Inflammatory macrophage treated with lipopolysaccharide for 1 hour (primary cell): ENCODE data around the gene HIF1AN.
"Not testable (repeated sequence)": the region's sequence is repeated elsewhere in the genome, so short reads cannot be mapped to it uniquely, and the experiment has no call there.

Source experiments
- DNase-seq, 2 donors: peaks; one replicate each; pipeline ENCODE4 v3.0.0-alpha.2; 2020 to 2022

HIF1AN gene

DNA sequence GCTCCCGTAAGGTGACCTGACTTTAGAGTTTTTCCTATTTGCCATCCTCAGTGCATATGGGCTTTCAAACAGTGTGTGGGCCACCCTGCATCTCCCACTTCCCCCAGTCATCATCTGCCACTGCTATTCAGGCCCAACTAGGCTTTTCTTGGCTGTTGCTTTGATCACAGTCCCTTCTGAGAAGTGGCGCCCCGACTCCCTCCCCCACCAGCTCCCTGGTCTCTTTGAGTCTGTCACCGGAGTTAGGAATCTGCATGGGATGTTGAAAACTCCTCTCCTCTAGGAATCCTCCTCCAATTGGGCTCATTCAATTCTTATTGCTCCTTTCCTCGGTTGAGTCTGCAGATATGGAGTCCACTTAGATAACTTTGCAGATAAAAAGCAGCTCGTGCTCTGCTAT is 32.1 kb downstream of the HIF1AN start:
- DNase-seq: no peak

DNA sequence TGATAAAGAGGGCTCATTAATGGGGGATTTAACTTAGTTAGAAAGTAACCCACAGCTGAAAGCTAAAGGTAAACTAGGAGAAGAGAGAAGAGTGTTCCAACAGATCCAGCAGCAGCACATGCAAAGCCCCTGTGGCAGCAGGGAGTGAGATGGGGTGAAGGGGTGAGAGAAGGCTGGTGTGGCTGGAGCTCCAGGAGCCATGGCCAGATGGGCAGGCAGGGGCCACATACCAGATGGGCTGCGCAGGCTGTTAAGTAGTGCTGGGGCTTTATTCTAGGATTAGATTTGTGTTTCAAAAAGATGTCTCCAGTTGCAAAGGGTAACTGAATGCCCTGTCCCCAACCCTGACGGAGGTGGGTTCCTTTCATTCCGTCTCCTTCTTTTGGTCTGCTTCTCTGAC is 33.2 kb downstream of the HIF1AN start:
- no peak for DNase-seq

DNA sequence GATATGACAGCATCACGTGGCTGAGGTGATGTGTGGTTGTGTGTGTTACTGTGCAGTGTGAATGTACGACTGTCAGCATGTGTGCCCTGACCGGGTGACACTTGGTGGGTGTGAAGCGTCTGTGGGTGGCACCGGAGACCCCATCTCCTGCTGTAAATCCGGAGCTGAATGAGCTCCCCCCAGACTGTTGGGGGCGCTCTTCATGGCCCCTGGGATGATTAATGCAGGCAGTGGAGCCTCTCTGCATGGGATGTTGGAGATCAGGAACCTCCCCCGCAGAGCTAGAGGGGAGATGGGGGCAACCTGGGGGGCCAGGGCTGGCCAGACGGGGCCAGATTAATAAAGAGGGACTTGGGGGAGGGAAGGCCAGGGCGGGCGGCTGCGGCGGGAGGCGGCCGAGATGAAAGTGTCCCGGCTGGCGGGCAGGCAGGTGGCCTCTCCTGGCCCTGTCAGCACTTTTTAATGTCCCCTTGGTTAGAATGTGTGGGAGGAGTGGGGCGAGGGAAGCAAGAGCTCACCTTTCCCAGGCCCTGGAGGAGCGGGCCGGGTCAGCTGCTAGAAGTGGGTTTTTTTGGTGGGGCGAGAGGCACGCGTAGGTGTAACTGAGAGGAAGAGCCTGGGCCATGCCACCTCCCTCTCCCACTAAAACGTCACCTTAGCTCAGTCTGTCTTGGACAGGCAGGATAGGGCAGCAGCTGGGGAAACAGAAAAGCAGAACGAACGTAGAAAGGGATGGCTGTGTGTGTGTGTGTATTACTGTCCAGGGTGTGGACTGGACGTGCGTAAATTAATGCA is 34.1 kb downstream of the HIF1AN start:
- DNase-seq: peak in 1 of 2 donors; percentile 1

DNA sequence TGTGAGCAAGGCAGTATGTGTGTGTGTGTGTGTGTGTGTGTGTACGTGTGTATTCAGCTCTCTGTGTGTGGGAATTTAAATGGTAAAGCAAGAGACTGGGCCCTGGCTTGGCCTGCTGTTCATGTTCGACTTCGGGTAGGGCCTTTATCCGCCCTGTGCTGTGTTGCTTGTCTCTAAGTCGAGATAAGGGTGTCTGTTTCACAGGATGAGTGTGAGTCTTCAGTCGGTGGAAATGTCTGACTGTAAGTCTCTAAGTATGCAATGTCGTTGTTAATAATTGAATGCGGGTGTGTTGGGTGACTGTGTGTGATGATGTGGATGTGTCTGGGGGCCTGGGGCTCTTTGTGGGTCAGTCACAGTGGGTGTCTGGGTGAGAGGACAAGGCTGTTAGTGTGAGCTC is 34.8 kb downstream of the HIF1AN start:
- DNase-seq: no peak

DNA sequence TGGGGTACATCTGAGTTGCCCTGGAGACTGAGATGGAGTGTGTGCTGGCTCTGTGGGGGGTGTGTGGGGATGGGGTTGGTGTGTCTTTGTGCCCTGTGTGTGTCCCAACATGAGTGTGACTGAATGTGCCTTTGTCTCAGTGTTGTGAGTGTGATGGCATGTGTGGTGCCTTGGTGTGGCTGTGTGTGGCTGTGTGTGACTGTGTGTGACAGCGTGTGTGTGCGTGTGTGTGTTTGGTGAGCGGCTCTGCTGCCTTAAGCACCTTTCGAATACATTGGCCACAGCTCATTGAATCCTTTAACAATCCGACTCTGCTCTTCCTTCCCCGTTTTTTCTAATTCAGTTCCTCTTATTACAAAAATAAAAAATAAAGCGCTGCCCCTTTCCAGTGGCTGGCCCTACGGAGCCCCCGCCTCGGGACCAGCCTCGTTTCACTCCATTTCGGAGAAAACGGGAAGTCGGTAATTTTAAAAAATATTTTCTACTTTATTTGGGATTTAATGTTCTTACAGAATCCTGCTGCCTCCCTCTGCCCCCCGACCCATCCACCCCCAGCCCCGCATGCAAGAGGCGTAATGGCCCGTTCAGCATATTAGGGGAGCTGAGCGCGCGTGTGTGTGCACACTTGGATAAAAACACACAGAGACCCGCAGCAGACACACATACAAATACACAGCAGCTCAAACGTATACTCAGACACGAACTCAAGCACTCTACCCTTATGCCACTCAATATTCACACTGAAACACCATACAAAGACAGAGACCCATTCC is 35.5 kb downstream of the HIF1AN start:
- DNase-seq: no peak

DNA sequence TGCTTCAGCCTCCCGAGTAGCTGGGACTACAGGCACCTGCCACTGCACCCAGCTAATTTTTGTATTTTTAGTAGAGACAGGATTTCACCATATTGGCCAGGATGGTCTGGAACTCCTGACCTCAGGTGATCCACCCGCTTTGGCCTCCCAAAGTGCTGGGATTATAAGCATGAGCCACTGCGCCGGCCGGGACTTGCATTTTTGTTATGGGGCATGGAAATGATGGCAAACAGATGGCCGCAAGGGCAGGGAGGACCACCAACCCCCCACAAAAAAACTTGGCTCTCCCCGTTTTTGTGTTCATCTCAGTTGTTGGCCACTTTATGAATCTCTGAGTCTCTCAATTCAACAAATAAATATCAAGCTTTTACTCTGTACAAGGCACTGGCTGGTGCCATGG is 39.4 kb downstream of the HIF1AN start:
- DNase-seq: not testable (repeated sequence)

DNA sequence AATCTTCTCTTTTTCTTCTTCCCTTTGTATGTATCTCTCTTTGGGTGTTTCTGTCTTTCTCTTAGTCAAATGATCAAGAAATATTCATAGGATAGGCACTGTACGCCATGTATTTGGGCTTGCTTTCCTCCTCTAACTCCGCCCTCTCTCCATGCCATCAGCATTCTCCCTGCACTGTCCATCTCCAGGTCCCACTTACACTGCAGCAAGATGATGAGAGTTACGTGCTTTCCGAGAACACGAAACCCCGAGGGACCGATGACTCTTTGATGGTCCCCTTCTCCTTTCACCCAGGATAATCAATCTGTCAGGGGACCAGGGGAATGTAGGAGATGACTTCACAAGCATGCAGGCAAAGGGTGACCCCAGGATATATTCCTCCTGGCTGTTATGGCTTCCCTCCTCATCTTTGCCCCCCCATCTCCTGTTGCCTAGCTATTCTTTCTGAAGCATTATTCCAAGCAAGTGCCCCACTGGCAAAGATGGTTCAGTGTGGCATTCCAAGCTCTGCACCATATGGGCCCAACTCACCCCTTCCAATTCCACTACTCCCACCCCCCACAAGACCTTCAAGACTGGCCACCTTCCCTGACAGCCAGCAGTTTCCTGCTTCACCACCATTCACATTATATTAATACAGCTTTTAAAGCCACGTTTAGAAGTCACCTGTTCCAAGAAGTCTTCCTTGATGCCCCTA is 40.0 kb downstream of the HIF1AN start:
- no peak for DNase-seq

DNA sequence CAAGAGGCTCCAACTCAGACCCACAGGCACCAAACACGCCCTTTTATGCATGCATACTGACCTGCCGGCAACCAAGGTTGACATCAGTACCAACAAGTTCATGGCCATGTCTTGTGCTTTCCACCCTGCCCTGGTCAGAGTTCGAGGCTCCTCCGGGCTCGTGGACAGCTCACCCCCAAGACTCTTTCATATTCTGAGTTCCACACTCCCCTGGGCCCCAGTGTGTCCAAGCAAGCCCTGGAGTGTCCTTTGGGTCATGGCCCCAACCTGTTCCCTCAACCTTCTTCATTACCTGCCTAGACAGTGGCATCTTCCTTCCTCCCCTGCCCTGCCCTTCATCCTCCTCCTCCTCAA is 40.5 kb downstream of the HIF1AN start:
- no peak for DNase-seq

DNA sequence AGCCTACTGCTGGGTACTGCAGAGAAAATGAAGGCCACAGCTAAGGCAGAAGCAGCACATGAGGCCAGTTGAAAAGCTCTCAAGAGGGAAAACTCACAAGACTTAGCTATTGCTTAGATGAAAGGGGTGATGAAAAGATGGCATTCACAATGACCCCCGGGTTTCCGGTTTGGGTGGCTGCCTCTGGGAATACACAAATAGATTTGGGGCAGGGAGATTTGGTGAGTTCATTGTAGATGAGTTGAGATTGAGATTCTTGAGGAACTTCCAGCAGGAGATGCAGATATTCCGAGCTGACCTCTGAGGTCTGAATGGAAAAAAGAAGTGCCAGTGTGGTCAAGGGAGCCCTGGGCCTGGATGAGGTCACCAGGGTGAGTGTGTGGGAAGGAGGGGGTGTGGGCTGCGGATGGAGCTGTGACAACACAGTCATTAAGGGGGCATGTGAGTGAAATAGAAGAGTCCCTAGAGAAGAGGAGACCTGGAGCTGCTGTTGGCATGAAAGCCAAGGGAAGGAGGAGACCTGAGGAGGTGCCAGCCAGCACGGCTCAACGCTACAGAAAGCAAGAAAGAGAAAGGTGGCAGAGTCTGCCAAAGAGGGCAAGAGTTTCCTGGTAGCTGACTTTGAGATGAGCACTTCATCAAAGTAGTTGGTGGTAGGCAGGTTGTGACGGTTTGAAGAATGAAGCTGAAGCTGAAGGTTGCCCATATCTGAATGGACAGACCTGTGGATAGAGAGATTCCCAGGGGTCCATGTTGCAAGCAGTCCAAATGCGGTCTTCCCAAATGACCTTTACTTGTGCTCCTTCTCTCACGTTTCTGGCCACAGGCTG is 43.7 kb downstream of the HIF1AN start:
- peak; percentile 4 to 29 for DNase-seq

DNA sequence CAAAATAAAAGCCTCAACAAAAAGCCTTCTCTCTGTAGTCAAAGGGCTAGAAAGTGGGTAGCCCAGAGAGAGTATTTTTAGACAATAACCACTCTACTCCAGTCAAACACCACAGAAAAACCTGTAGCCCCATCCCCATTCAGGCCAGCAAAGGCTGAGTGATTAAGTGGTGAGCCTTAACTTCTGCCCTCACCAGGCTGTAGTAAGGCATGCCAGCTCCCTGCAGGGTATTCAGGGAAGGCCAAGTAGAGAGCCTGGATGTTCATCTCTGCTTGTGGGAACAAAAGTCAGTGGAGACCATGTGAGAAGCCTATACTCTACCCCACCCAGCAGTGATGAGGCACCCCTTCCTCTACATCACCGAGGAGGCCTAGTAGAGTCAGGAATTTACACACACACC is 51.2 kb downstream of the HIF1AN start:
- DNase-seq: no peak

DNA sequence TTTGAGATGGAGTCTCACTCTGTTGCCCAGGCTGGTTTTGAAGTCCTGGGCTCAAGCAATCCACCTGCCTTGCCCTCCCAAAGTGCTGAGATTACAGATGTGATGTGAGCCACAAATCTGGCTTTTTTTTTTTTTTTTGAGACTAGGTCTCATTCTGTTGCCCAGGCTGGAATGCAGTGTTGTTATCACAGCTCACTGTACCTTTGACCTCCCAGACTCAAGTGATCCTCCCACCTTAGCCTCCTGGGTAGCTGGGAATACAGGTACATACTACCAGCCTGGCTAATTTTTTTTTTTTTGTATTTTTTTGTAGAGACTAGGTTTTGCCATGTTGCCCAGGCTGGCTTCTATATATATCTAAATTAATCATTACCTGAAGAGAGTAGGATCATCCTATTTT is 62.4 kb downstream of the HIF1AN start:
- no peak for DNase-seq

DNA sequence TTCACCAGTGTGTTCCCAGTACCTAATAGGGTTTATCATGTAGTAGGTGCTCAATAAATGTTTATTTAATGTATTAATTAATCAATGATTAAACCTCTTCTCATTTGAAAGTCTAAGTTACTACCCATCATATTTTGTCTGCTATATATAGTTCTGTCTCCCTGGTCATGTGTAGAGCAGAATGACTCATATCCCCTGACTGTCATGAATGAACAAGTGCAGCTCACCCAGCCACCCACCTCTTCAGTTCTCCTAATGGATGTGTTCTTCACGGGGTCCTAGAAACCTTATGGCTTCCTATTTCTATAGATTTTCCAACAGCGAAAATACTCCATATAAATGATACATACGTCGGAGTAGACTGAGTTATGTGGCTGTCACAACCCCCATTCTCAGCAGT is 64.5 kb downstream of the HIF1AN start:
- peak; percentile 7 to 53 for DNase-seq

DNA sequence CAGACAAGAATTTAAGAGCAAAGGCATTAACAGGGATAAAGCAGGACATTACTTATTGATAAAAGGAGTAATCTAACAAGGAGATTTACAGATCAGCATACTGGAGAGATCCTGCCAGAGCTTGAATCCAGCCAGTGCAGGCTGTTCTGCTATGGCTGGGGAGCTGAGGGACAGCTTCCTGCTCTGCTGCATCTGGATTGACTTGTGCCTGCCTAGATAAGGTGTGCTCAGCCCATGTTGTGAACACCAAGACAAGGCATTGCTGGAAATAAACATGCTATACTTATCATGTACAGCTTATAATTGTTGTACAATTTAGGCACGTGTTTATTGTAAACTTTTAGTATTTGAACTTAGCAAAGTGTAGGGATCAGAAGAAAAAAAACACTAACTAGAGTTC is 71.7 kb downstream of the HIF1AN start:
- no peak for DNase-seq
